HepG2 (cell line): ENCODE results near the gene USP34. TPM values are rescaled to one million over a fixed set of nuclear protein-coding genes. Genes with fewer than 3 reads are reported as not detected.

ENCODE experiments used
- ATAC-seq: fragments of 200-7000 bp; cut with Tn5 transposase; 3 replicates; pipeline ENCODE4 v1.9.1; 2020; ENCODE audit warnings: mild to moderate bottlenecking, moderate library complexity
- BruUV-seq: library from RNA; stranded (reverse); fragments of 400-500 nt; replicated peaks from 2 replicates; lab custom pipeline; 2021; lab: Mats Ljungman, UMichigan
- CTCF ChIA-PET: fragments of 300-600 bp; formaldehyde crosslinking; extraction: SDS; loops from one replicate; lab custom pipeline; 2021; ENCODE audit warnings: low total read pairs, inconsistent platforms, low intra/inter-chr PET ratio; lab: Yijun Ruan, JAX
- POLR2A ChIA-PET: fragments of 350-600 bp; sonication (Branson Sonifier 250); formaldehyde crosslinking; loops from one replicate; lab custom pipeline; 2020; ENCODE audit warnings: antibody characterized with exemption, inconsistent platforms; lab: Yijun Ruan, JAX
- DNase-seq: peaks from one replicate; pipeline ENCODE4 v3.0.0-alpha.2; 2015; ENCODE audit warnings: low spot score
- FAIRE-seq: peaks from 3 replicates; lab custom pipeline; 2011; peaks lifted over from hg19 to GRCh38; lab: Jason Lieb, UNC
- H2AFZ ChIP-seq: one replicate; pipeline ENCODE4 v1.6.1; 2011; ENCODE audit warnings: low read length, inconsistent platforms
- H3K27ac ChIP-seq: fragments of 300-600 bp; 3 replicates; pipeline ENCODE4 v1.8.0; 2011; ENCODE audit warnings: mixed run types, mild to moderate bottlenecking, mixed read lengths, low read length, inconsistent platforms; ENCODE audit not compliant: insufficient read depth; ENCODE audit errors: extremely low read length
- H3K27me3 ChIP-seq, 2 experiments: fragments of 200-600 bp in 1 of 2; 2 replicates in 1 of 2; 3 replicates in 1 of 2; pipeline versions ENCODE4 v1.6.0 to v1.8.0; 2011; ENCODE audit warnings: low read length in 2 of 2, mild to moderate bottlenecking in 2 of 2, moderate library complexity in 2 of 2, inconsistent platforms in 1 of 2; ENCODE audit not compliant: insufficient read depth in 2 of 2, control insufficient read depth in 1 of 2
- H3K36me3 ChIP-seq, 2 experiments: fragments of 200-600 bp in 1 of 2; replicated peaks in 1 of 2; 2 replicates in 1 of 2; 3 replicates in 1 of 2; pipeline versions ENCODE4 v1.5.1 to v1.8.0; 2011; ENCODE audit warnings: low read length in 2 of 2, inconsistent platforms in 1 of 2; ENCODE audit not compliant: insufficient read depth in 2 of 2, control insufficient read depth in 1 of 2
- H3K4me1 ChIP-seq: 2 replicates; pipeline ENCODE4 v1.5.1; 2012; ENCODE audit warnings: low read length, inconsistent platforms; ENCODE audit not compliant: insufficient read depth
- H3K4me2 ChIP-seq: 2 replicates; pipeline ENCODE4 v1.6.0; 2011; ENCODE audit warnings: low read depth, low read length, inconsistent platforms
- H3K4me3 ChIP-seq, 3 experiments: fragments of 200-600 bp in 1 of 3; sonication (generic), shearing (Covaris generic) in 1 of 3; replicated peaks in 1 of 3; 2 replicates each; pipeline ENCODE4 v1.5.1; 2011 to 2016; ENCODE audit warnings: low read length in 3 of 3, inconsistent platforms in 2 of 3, low read depth in 2 of 3, mild to moderate bottlenecking in 2 of 3, control low read depth in 1 of 3, mixed read lengths in 1 of 3; ENCODE audit not compliant: insufficient read depth in 1 of 3
- H3K79me2 ChIP-seq: one replicate; pipeline ENCODE4 v1.6.1; 2011; ENCODE audit warnings: low read length, inconsistent platforms; ENCODE audit not compliant: insufficient read depth
- H3K9ac ChIP-seq: 2 replicates; pipeline ENCODE4 v1.6.0; 2011; ENCODE audit warnings: mild to moderate bottlenecking, low read depth, low read length, inconsistent platforms; ENCODE audit not compliant: insufficient read depth
- H3K9me3 ChIP-seq: 2 replicates; pipeline ENCODE4 v1.5.1; 2012; ENCODE audit warnings: mild to moderate bottlenecking, low read length
- H4K20me1 ChIP-seq: 2 replicates; pipeline ENCODE4 v1.6.0; 2011; ENCODE audit warnings: inconsistent platforms, mild to moderate bottlenecking, low read length, moderate library complexity; ENCODE audit not compliant: insufficient read depth
- AFF4 ChIP-seq: sonication (generic); formaldehyde crosslinking; IDR thresholded peaks from 2 replicates; pipeline ENCODE4 v1.4.0; 2020; ENCODE audit warnings: missing genetic modification reagents
- AKAP8 ChIP-seq: sonication (generic); formaldehyde crosslinking; IDR thresholded peaks from 2 replicates; pipeline ENCODE4 v1.5.1; 2020; ENCODE audit warnings: mild to moderate bottlenecking, missing genetic modification reagents
- ARID2 ChIP-seq: sonication (generic); formaldehyde crosslinking; IDR thresholded peaks from 2 replicates; pipeline ENCODE4 v1.8.1; 2022; ENCODE audit warnings: mild to moderate bottlenecking, missing genetic modification reagents, borderline replicate concordance
- GATAD2A ChIP-seq: IDR thresholded peaks from 2 replicates; pipeline ENCODE4 v1.6.1; 2016
- HINFP ChIP-seq: sonication (generic); formaldehyde crosslinking; IDR thresholded peaks from 2 replicates; pipeline ENCODE4 v1.4.0; 2020; ENCODE audit warnings: low read depth, mild to moderate bottlenecking, missing genetic modification reagents
- NCOR1 ChIP-seq: fragments of 200-600 bp; sonication (generic); IDR thresholded peaks from 2 replicates; pipeline ENCODE4 v1.7.0; 2017; ENCODE audit warnings: antibody characterized with exemption, low read length, borderline replicate concordance
- NFATC3 ChIP-seq: sonication (generic); formaldehyde crosslinking; IDR thresholded peaks from 2 replicates; pipeline ENCODE4 v1.5.1; 2020; ENCODE audit warnings: mild to moderate bottlenecking, missing genetic modification reagents
- SIN3B ChIP-seq: fragments of 150-350 bp; IDR thresholded peaks from 2 replicates; pipeline ENCODE4 v1.6.1; 2014; ENCODE audit warnings: low read length
- SYNCRIP ChIP-seq: fragments of 200-400 bp; formaldehyde crosslinking; IDR thresholded peaks from 2 replicates; pipeline ENCODE4 v1.6.1; 2018; ENCODE audit warnings: mild to moderate bottlenecking, low read depth, low read length; ENCODE audit not compliant: insufficient read depth
- TARDBP ChIP-seq: sonication (generic); formaldehyde crosslinking; IDR thresholded peaks from 2 replicates; pipeline ENCODE4 v1.8.0; 2022; ENCODE audit warnings: mild to moderate bottlenecking, missing genetic modification reagents
- XBP1 ChIP-seq: sonication (generic); formaldehyde crosslinking; IDR thresholded peaks from 2 replicates; pipeline ENCODE4 v1.5.0; 2020; ENCODE audit warnings: missing genetic modification reagents
- ZNF121 ChIP-seq: sonication (generic); formaldehyde crosslinking; IDR thresholded peaks from 2 replicates; pipeline ENCODE4 v1.5.0; 2020; ENCODE audit warnings: mild to moderate bottlenecking, missing genetic modification reagents
- ZNF180 ChIP-seq: sonication (generic); formaldehyde crosslinking; IDR thresholded peaks from 2 replicates; pipeline ENCODE4 v1.4.0; 2020; ENCODE audit warnings: low read depth, missing genetic modification reagents, borderline replicate concordance
- ZNF792 ChIP-seq: IDR thresholded peaks from 2 replicates; pipeline ENCODE4 v1.6.1; 2016
- ZNF83 ChIP-seq: sonication (generic); formaldehyde crosslinking; IDR thresholded peaks from 2 replicates; pipeline ENCODE4 v1.4.0; 2020; ENCODE audit warnings: missing genetic modification reagents, mild to moderate bottlenecking, borderline replicate concordance
- WGBS: methylation state at CpG from one replicate; pipeline ENCODE4 v1.1.6; 2017; ENCODE audit warnings: low lambda C conversion rate; 5-methylcytosine and 5-hydroxymethylcytosine counted together
- in situ Hi-C: cut with HindIII; loops from 2 replicates; pipeline ENCODE4 v1.10.0; 2017; ENCODE audit warnings: low pct_unique_long_range_greater_than_20kb; ENCODE audit not compliant: extremely low pct_ligation_motif_present
- intact Hi-C: fragments of 100-400 bp; cut with micrococcal nuclease; formaldehyde crosslinking; loops from one replicate; pipeline ENCODE4 v1.10.0; 2022; ENCODE audit not compliant: unreplicated experiment
- polyA plus RNA-seq, 8 experiments: library from polyadenylated mRNA; depleted of rRNA in 3 of 8; stranded (reverse) in 7 of 8; unstranded in 1 of 8; fragments of >200 nt; fragmentation: Illumina TruSeq in 4 of 8; extraction: Trizol in 4 of 8; gene quantifications; 2 replicates each; pipeline versions ENCODE4 v1.2.1 to v1.2.3, GENCODE V29; 2011 to 2016; ENCODE audit warnings: low read depth in 4 of 8, missing spikeins in 1 of 8, mixed read lengths in 1 of 8; ENCODE audit not compliant: insufficient read depth in 1 of 8
- total RNA-seq, 5 experiments: library from RNA; depleted of rRNA; stranded (reverse); fragments of >200 nt; fragmentation: Illumina TruSeq; extraction: Trizol; gene quantifications; 2 replicates each; pipeline ENCODE4 v1.2.3, GENCODE V29; 2016; ENCODE audit warnings: low read depth in 1 of 5

USP34 gene
- total and polyA plus RNA-seq, 2 of the 13 experiments (the other 11 are each of a cell fraction or from before 2014, with no cell fraction given) = 99.2 to 100 TPM

GRCh38 chr2:61361068-61361467, 109.8 kb downstream of the USP34 start:
- no peak for DNase-seq
- Histone ChIP-seq H3K9ac (no peak overlapping the region), H3K27ac (no peak overlapping the region), H3K36me3 (peaks cover 8 to 18% of the 10 kb centered on the region in 2 experiments; a peak in 4 of 5 replicates), H3K27me3 (no peaks in the 10 kb centered on the region), H4K20me1 (0 out of 2 replicates have a peak, but pooled peaks cover 5% of the 10 kb centered on the region), H2AFZ (no peak overlapping the region), H3K9me3 (no peaks in the 10 kb centered on the region), H3K4me1 (peaks cover 18% of the 10 kb centered on the region), H3K4me3 (no peak overlapping the region), H3K79me2 (peaks cover 42% of the 10 kb centered on the region), H3K4me2 (no peak overlapping the region)
- in situ Hi-C loops = no loop called here
- no peak for FAIRE-seq
- BruUV-seq = no TSS peak
- ATAC-seq = no peak
- 0 out of 2 replicates have a peak, but pooled peaks have one; percentile 66 for TF ChIP-seq ZNF121 (CRISPR knock-in tag)
- TF ChIP-seq ZNF792 (CRISPR knock-in tag) = no peak
- intact Hi-C loops = no loop called here
- 85% methylated on average over 1 of the region's 1 CpG for WGBS
- CTCF ChIA-PET = no interaction called here
- POLR2A ChIA-PET = no interaction called here

- POLR2A ChIA-PET = no interaction called here
- intact Hi-C loops (no loop called here), in situ Hi-C loops (no loop called here)
- DNase-seq (no peak), FAIRE-seq (no peak), ATAC-seq (no peak)
- CTCF ChIA-PET = no interaction called here
- Histone ChIP-seq H3K27ac (no peak overlapping the region), H3K4me1 (peaks cover 20% of the 10 kb centered on the region), H4K20me1 (0 out of 2 replicates have a peak, but pooled peaks cover 5% of the 10 kb centered on the region), H3K27me3 (no peaks in the 10 kb centered on the region), H3K9ac (no peak overlapping the region), H2AFZ (no peak overlapping the region), H3K4me2 (no peak overlapping the region), H3K9me3 (no peaks in the 10 kb centered on the region; the same call in 1 of the 2 replicates), H3K4me3 (no peak overlapping the region), H3K36me3 (peaks cover 7 to 24% of the 10 kb centered on the region in 2 experiments; a peak in 4 of 5 replicates), H3K79me2 (peaks cover 59% of the 10 kb centered on the region)
- BruUV-seq = no TSS peak
- TF ChIP-seq ZNF83 (no peak), ARID2 (CRISPR knock-in tag) (no peak), NFATC3 (CRISPR knock-in tag) (no peak), SIN3B (no peak), HINFP (CRISPR knock-in tag) (no peak), ZNF180 (CRISPR knock-in tag) (no peak), TARDBP (no peak), NCOR1 (no peak), ZNF121 (CRISPR knock-in tag) (no peak), AKAP8 (CRISPR knock-in tag) (no peak), GATAD2A (no peak), XBP1 (no peak), SYNCRIP (no peak), AFF4 (CRISPR knock-in tag) (no peak)
These were observed 111.8 kb downstream of the USP34 start for GRCh38 chr2:61359058-61359457.
